ENCODE results near the gene MPIG6B.

Gene MPIG6B

GRCh38 chr6:31723245-31723979 lies at the start of gene MPIG6B:
Gene MPIG6B (plus strand): TSS chr6:31723373. CDS start chr6:31723384, 11 bp downstream.
- DNase-seq, result no peak

- DNase-seq, result no peak
Observed at GRCh38 chr6:31676322-31676903, 46.8 kb upstream of the MPIG6B start.

- no peak for DNase-seq
Observed at GRCh38 chr6:31676904-31677303, 46.3 kb upstream of the MPIG6B start.

- no peak for DNase-seq
Observed at GRCh38 chr6:31677955-31678354, 45.2 kb upstream of the MPIG6B start.

GRCh38 chr6:31680226-31681134 lies 42.7 kb upstream of the MPIG6B start, which contains the start of gene LY6G5C:
Gene LY6G5C (minus strand): TSS chr6:31681067. CDS start chr6:31680373, 694 bp downstream.
- DNase-seq, result peak; percentile 65

- peak; percentile 56 for DNase-seq
Observed at GRCh38 chr6:31681135-31681671, 42.0 kb upstream of the MPIG6B start.

GRCh38 chr6:31683591-31683990 lies 39.6 kb upstream of the MPIG6B start:
- DNase-seq, result no peak

GRCh38 chr6:31686483-31686882 lies 36.7 kb upstream of the MPIG6B start:
- DNase-seq, result no peak

- no peak for DNase-seq
Observed at GRCh38 chr6:31687321-31687720, 35.9 kb upstream of the MPIG6B start.

GRCh38 chr6:31687860-31688693 lies 35.1 kb upstream of the MPIG6B start:
- no peak for DNase-seq

GRCh38 chr6:31689249-31690110 lies 33.7 kb upstream of the MPIG6B start:
- peak; percentile 35 for DNase-seq

GRCh38 chr6:31690231-31691077 lies 32.7 kb upstream of the MPIG6B start:
- no peak for DNase-seq

GRCh38 chr6:31691078-31691463 lies 32.1 kb upstream of the MPIG6B start:
- DNase-seq, result no peak

- no peak for DNase-seq
Observed at GRCh38 chr6:31691564-31692108, 31.5 kb upstream of the MPIG6B start.

GRCh38 chr6:31692353-31692752 lies 30.8 kb upstream of the MPIG6B start:
- no peak for DNase-seq

GRCh38 chr6:31692886-31693285 lies 30.3 kb upstream of the MPIG6B start:
- no peak for DNase-seq

GRCh38 chr6:31693535-31693934 lies 29.6 kb upstream of the MPIG6B start:
- no peak for DNase-seq

GRCh38 chr6:31697555-31697954 lies 25.6 kb upstream of the MPIG6B start:
- no peak for DNase-seq

- DNase-seq, result no peak
Observed at GRCh38 chr6:31700740-31701401, 22.3 kb upstream of the MPIG6B start.

All from activated T-cell treated with anti-CD3 and anti-CD28 coated beads, Interleukin-2, amount 50 U/mL, for 1 hour (primary cell).